ENCODE data around the gene ASB9. TPM values are rescaled to one million over a fixed set of nuclear protein-coding genes. Genes with fewer than 3 reads are reported as not detected.
"Not testable (repeated sequence)": the region's sequence is repeated elsewhere in the genome, so short reads cannot be mapped to it uniquely, and the experiment has no call there.

Gene ASB9
- total RNA-seq, 1 donor from 2014 or later, result 1.6 TPM

GRCh38 chrX:15293451-15293850, 23.6 kb upstream of the ASB9 start:
- no peak overlapping the region for H3K4me3 Mint-ChIP-seq (ENCODE audit: low read depth)
- H3K9me3 Mint-ChIP-seq (ENCODE audit: low read depth), result peaks cover 13% of the 10 kb centered on the region
- H3K27me3 Mint-ChIP-seq, result no peaks in the 10 kb centered on the region
- TF ChIP-seq CTCF (IDR thresholded peaks at IDR 0.05; ENCODE audit: unreplicated experiment), result no peak
- H3K36me3 Mint-ChIP-seq (ENCODE audit: insufficient read depth), result no peaks in the 10 kb centered on the region
- H3K27ac Mint-ChIP-seq, result no peak overlapping the region
- no peaks in the 10 kb centered on the region for H3K4me1 Mint-ChIP-seq (ENCODE audit: low read depth)
- DNase-seq (ENCODE audit: low spot score, unreplicated experiment), result no peak

- no peak overlapping the region for H3K27ac Mint-ChIP-seq
- no peaks in the 10 kb centered on the region for H3K27me3 Mint-ChIP-seq
- H3K36me3 Mint-ChIP-seq (ENCODE audit: insufficient read depth), result no peaks in the 10 kb centered on the region
- no peak for DNase-seq (ENCODE audit: low spot score, unreplicated experiment)
- TF ChIP-seq CTCF (IDR thresholded peaks at IDR 0.05; ENCODE audit: unreplicated experiment), result no peak
- H3K4me3 Mint-ChIP-seq (ENCODE audit: low read depth), result no peak overlapping the region
- no peaks in the 10 kb centered on the region for H3K4me1 Mint-ChIP-seq (ENCODE audit: low read depth)
- H3K9me3 Mint-ChIP-seq (ENCODE audit: low read depth), result peaks cover 12% of the 10 kb centered on the region
Measured at GRCh38 chrX:15292861-15293260, 23.0 kb upstream of the ASB9 start.

- DNase-seq (ENCODE audit: low spot score, unreplicated experiment), result no peak
- no peaks in the 10 kb centered on the region for H3K4me1 Mint-ChIP-seq (ENCODE audit: low read depth)
- H3K9me3 Mint-ChIP-seq (ENCODE audit: low read depth), result peaks cover 14% of the 10 kb centered on the region
- TF ChIP-seq CTCF (IDR thresholded peaks at IDR 0.05; ENCODE audit: unreplicated experiment), result no peak
- no peaks in the 10 kb centered on the region for H3K27me3 Mint-ChIP-seq
- no peak overlapping the region for H3K4me3 Mint-ChIP-seq (ENCODE audit: low read depth)
- H3K27ac Mint-ChIP-seq, result no peak overlapping the region
- H3K36me3 Mint-ChIP-seq (ENCODE audit: insufficient read depth), result no peaks in the 10 kb centered on the region
Measured at GRCh38 chrX:15277604-15278003, 7.7 kb upstream of the ASB9 start.

- no peak overlapping the region for H3K27ac Mint-ChIP-seq
- H3K27me3 Mint-ChIP-seq, result no peaks in the 10 kb centered on the region
- TF ChIP-seq CTCF (IDR thresholded peaks at IDR 0.05; ENCODE audit: unreplicated experiment), result no peak
- DNase-seq (ENCODE audit: low spot score, unreplicated experiment), result no peak
- H3K4me3 Mint-ChIP-seq (ENCODE audit: low read depth), result no peak overlapping the region
- H3K9me3 Mint-ChIP-seq (ENCODE audit: low read depth), result peaks cover 4% of the 10 kb centered on the region
- H3K4me1 Mint-ChIP-seq (ENCODE audit: low read depth), result peaks cover 6% of the 10 kb centered on the region
- no peaks in the 10 kb centered on the region for H3K36me3 Mint-ChIP-seq (ENCODE audit: insufficient read depth)
Measured at GRCh38 chrX:15274946-15275345, 5.1 kb upstream of the ASB9 start.

- H3K4me1 Mint-ChIP-seq (ENCODE audit: low read depth), result peaks cover 12% of the 10 kb centered on the region
- H3K27me3 Mint-ChIP-seq; H3K9me3 Mint-ChIP-seq (ENCODE audit: low read depth); H3K36me3 Mint-ChIP-seq (ENCODE audit: insufficient read depth); DNase-seq (ENCODE audit: low spot score, unreplicated experiment); H3K4me3 Mint-ChIP-seq (ENCODE audit: low read depth); H3K27ac Mint-ChIP-seq: not testable (repeated sequence)
Measured at GRCh38 chrX:15273275-15273674, 3.4 kb upstream of the ASB9 start.

- DNase-seq (ENCODE audit: low spot score, unreplicated experiment), result no peak
- Mint-ChIP-seq H3K4me3 (ENCODE audit: low read depth) (no peak overlapping the region), H3K27me3 (no peaks in the 10 kb centered on the region), H3K27ac (no peak overlapping the region), H3K36me3 (ENCODE audit: insufficient read depth) (no peaks in the 10 kb centered on the region), H3K9me3 (ENCODE audit: low read depth) (peaks cover 6% of the 10 kb centered on the region), H3K4me1 (ENCODE audit: low read depth) (peaks cover 12% of the 10 kb centered on the region)
- no peak for TF ChIP-seq CTCF (IDR thresholded peaks at IDR 0.05; ENCODE audit: unreplicated experiment)
Measured at GRCh38 chrX:15271757-15272156, 1.9 kb upstream of the ASB9 start.

Measured in progenitor cell of endocrine pancreas (in vitro differentiated cells).